GM18517 (cell line): Measurements from ENCODE around the gene FAM217B.

Source experiments
- ATAC-seq: cut with Tn5 transposase; IDR thresholded peaks from one replicate; pipeline ENCODE4 v1.9.1; 2021; ENCODE audit warnings: mild to moderate bottlenecking, moderate library complexity; ENCODE audit not compliant: unreplicated experiment

Gene FAM217B

DNA sequence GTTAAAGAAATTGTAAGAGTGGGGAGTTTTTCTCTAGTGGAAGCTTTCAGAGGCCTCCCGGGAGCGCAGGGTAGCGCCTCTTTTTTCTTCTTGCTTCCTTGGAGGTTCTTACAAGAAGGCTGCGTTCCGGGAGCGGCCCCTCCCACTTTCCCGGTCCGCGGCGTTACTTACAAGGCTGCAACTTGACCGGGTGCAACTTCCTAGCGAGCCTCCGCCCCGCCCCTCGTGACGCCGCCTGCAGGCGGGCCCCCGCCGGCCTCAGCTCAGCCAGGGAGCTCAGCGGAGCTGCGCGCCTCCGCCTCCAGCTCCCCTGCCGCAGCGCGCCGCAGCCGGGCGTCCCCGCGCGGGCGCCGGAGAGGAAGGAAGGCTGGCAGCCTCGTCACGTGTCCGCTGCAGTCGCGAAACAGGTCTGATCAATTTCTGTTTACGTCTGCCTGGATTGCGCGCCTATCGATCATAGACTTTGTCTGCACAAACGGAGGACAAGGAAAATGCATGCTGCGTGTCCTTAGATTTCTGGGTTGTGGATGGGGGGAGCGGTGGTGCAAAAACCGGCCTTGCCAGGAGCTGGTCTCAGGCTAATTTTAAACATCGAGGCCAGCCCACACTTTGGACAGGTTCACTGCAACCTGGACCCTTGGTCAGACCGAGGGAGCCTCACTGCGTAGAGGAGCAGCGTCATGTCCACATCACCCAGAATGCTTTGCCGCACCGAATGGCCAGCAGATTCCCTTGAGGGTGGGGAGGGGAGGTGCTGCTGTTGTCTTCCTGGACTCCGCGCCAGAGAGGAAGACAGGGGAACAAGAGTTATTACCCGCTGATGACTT, at the start of gene FAM217B, which contains the start of gene PPP1R3D:
FAM217B (plus strand) TSS at position 261 of the 827 bp plus-strand sequence. CDS start 3,555 bp downstream, outside the sequence.
PPP1R3D (minus strand) TSS at position 177 of the 827 bp plus-strand sequence. CDS start 374 bp downstream, outside the sequence.
- peak; percentile 89 for ATAC-seq

DNA sequence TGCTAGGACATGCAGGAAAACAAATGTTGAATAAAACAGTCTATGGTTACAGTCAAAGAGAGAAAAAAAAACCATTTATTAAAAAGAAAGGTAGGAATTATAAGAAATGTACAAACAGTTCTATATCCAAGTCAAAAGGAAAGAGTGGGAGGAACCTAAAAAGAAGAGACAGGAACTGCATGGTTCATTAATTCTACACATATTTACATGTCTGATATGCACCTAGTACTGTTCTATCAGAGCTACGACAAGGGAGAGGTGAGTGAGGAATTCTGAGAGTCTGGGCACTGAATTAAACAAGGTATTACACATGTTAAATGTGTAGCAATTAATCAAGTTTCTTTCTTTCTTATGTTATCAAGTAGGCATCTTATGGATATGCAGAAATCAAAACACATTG, 48.6 kb upstream of the FAM217B start:
- no peak for ATAC-seq

- no peak for ATAC-seq
Measured at GRCh38 chr20:59895908-59896307, 44.3 kb upstream of the FAM217B start.

DNA sequence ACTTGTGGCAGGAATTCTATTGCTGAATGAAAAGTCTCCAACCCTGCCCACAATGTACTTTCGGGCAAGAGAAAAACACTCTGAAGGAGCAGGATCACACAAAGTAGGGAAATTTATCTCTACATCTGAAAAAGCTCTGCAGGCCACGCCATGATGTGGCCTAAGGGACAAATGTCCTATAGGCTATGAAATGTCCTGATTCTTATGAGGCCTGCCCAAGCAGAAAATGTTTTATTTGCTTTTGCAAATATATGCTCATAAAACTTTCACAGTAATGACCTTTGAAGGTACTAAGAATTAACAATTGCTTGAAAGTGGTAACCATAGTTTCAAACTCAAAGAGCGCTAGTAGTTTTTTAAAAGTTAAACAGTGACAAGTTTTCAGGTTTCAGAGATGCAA, 37.7 kb upstream of the FAM217B start:
- ATAC-seq = no peak

- ATAC-seq = no peak
Measured at GRCh38 chr20:59903621-59904020, 36.6 kb upstream of the FAM217B start.

GRCh38 chr20:59908855-59909254, 31.3 kb upstream of the FAM217B start:
- no peak for ATAC-seq

GRCh38 chr20:59911041-59911440, 29.1 kb upstream of the FAM217B start:
- no peak for ATAC-seq

GRCh38 chr20:59912609-59913008, 27.6 kb upstream of the FAM217B start:
- ATAC-seq = no peak

DNA sequence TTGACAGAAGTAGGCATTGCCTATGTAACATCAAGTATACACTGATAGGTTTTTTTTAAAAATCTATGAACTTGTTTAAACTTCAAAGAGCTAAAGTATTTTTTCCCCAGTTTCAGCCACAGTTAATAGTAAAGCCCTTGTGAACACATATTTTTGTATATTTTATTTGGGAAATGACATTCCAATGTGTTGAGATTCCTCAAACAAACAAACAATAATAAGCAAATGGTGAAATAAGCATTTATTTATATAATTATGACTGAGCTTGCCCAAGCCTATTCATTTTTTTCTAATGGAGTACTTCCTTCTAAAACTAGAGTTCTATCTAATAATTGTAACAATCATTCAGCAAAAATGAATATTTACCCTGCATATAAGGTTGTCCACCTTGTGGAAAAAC, 19.2 kb upstream of the FAM217B start:
- ATAC-seq = no peak

GRCh38 chr20:59923514-59923913, 16.7 kb upstream of the FAM217B start:
- no peak for ATAC-seq

GRCh38 chr20:59925359-59925758, 14.8 kb upstream of the FAM217B start:
- no peak for ATAC-seq

DNA sequence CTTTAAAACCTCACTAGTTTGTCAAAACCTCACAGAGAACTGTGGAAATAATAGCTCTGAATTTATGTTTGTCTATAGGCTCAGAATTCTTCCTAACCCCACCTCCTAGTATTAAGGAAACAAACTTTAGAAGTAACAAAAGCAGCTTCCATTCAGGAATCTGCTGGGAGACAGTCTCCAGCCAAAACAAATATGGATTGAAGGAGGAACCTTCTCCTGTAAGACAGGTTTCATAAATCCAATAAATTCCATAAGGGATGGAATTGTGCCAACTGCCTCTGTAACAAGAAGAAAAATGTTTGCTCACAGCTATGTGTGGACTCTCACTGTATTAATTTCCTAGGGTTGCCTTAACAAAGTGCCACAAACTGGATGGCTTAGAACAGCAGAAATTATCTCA, 14.3 kb upstream of the FAM217B start:
- no peak for ATAC-seq

DNA sequence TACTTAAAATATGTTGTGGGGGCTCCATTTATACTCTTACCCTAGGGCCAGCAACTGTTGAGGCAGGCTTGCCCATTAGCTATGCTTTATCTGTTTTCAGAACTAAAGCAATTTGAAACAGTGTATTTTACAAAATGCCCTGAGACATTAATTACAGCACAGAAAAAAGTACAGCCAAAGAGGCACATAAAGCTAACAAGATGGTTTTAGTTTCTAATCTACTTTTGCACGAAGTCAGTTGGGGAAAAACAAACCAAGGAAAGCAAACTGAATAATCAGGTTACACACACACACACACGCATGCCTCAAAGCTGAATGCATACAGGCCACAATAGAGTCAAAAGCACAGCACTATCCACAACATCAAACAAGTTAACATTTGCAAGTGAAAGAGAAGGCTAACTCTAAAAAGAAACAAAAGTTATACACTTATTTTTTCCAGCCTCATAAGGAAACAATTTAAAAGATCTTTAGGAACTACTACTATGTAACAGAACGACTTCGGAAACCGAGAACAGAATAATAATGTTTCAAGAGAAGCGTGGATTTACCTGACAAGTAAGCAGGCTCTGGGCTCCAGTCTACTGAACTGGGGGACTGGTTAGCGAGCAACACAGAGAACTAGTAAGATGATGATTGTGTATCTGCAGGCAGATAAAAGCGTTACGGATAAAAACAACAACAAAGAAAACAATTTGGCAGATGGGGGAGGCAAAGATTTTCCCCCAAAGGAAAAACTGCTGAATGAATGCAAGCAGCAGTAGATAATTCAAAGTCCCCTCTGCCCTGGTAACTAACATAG, 8.5 kb upstream of the FAM217B start:
- no peak for ATAC-seq

GRCh38 chr20:59932616-59933295, 7.4 kb upstream of the FAM217B start:
- ATAC-seq = no peak

- no peak for ATAC-seq
Measured at GRCh38 chr20:59933296-59933848, 6.8 kb upstream of the FAM217B start, which contains the start of gene SYCP2. Gene SYCP2, minus strand, starts transcription at chr20:59933637. Its CDS starts 11,224 bp downstream, at chr20:59922413.

GRCh38 chr20:59933849-59934585, 6.2 kb upstream of the FAM217B start:
- ATAC-seq = peak; percentile 73

- no peak for ATAC-seq
Measured at GRCh38 chr20:59935457-59936185, 4.6 kb upstream of the FAM217B start.

DNA sequence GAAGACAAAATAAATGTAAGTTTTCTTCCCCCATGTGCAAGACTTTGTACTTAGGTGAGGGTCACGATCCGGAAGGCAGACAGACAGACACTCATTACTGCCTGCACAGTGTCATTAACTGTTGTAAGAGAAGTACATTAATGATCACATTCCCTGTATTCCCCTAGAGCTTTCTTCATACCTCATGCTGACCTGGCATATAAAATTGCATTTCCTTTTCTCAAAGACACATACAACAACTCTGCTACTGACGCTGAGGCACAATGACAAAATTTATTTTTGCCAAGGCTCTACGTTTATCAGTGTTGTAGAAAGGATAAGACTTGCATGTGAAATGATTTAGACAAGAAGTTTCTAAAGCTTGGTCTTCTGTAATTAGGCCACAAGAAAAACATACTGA, 3.8 kb upstream of the FAM217B start:
- no peak for ATAC-seq

GRCh38 chr20:59937150-59937549, 3.0 kb upstream of the FAM217B start:
- no peak for ATAC-seq
